NOMO-1 (cell line): Measurements from ENCODE around the gene GORASP1.

Experiments used
- DNase-seq, 2 experiments: peaks; one replicate each; lab custom pipeline; 2025; ENCODE audit not compliant: unreplicated experiment in 2 of 2; lab: John Stamatoyannopoulos, UW

GORASP1 gene

GRCh38 chr3:39126532-39127071, 19.2 kb upstream of the GORASP1 start:
- peak; percentile 19 to 62 for DNase-seq

- DNase-seq, result no peak
Measured at GRCh38 chr3:39125841-39126500, 18.5 kb upstream of the GORASP1 start.

- no peak for DNase-seq
Measured at GRCh38 chr3:39124876-39125840, 17.7 kb upstream of the GORASP1 start.

GRCh38 chr3:39122813-39123212, 15.4 kb upstream of the GORASP1 start:
- no peak for DNase-seq

- peak; percentile 16 to 29 for DNase-seq
Measured at GRCh38 chr3:39121621-39122020, 14.2 kb upstream of the GORASP1 start.

- no peak for DNase-seq
Measured at GRCh38 chr3:39118931-39119660, 11.7 kb upstream of the GORASP1 start.

GRCh38 chr3:39118079-39118478, 10.7 kb upstream of the GORASP1 start:
- DNase-seq, result peak; percentile 7 to 20

- no peak for DNase-seq
Measured at GRCh38 chr3:39115870-39116269, 8.4 kb upstream of the GORASP1 start.

- DNase-seq, result no peak
Measured at GRCh38 chr3:39114456-39114855, 7.0 kb upstream of the GORASP1 start.

- no peak for DNase-seq
Measured at GRCh38 chr3:39113291-39113690, 5.9 kb upstream of the GORASP1 start.

- DNase-seq, result no peak
Measured at GRCh38 chr3:39112535-39112934, 5.1 kb upstream of the GORASP1 start.

GRCh38 chr3:39112113-39112512, 4.7 kb upstream of the GORASP1 start:
- no peak for DNase-seq

GRCh38 chr3:39110041-39110639, 2.7 kb upstream of the GORASP1 start:
- DNase-seq, result no peak

- DNase-seq, result no peak
Measured at GRCh38 chr3:39109086-39109485, 1.7 kb upstream of the GORASP1 start.

GRCh38 chr3:39108200-39108710, 828 bp upstream of the GORASP1 start:
- peak; percentile 74 to 78 for DNase-seq

- DNase-seq, result no peak
Measured at GRCh38 chr3:39106851-39107387, 508 bp downstream of the GORASP1 start.

GRCh38 chr3:39106281-39106811, 1.1 kb downstream of the GORASP1 start:
- no peak for DNase-seq

- no peak for DNase-seq
Measured at GRCh38 chr3:39105687-39106063, 1.8 kb downstream of the GORASP1 start.

GRCh38 chr3:39104961-39105686, 2.3 kb downstream of the GORASP1 start:
- no peak for DNase-seq
